NCI-H1694 treated with DMSO at 0.1 percent for 48 hours (cell line): ENCODE data around the gene EPB41L2.

Experiments
- DNase-seq: peaks from one replicate; lab custom pipeline; 2025; lab: John Stamatoyannopoulos, UW

EPB41L2 gene

GRCh38 chr6:130865793-130866192, 197.3 kb downstream of the EPB41L2 start:
- no peak for DNase-seq

- DNase-seq, result no peak
Measured at GRCh38 chr6:130864344-130864743, 198.7 kb downstream of the EPB41L2 start.

- no peak for DNase-seq
Measured at GRCh38 chr6:130863415-130864230, 199.4 kb downstream of the EPB41L2 start.

- no peak for DNase-seq
Measured at GRCh38 chr6:130862370-130862769, 200.7 kb downstream of the EPB41L2 start.

GRCh38 chr6:130859161-130859867, 203.7 kb downstream of the EPB41L2 start:
- DNase-seq, result no peak

- no peak for DNase-seq
Measured at GRCh38 chr6:130858498-130859160, 204.4 kb downstream of the EPB41L2 start.

GRCh38 chr6:130858054-130858453, 205.0 kb downstream of the EPB41L2 start:
- DNase-seq, result no peak

GRCh38 chr6:130853555-130854183, 209.4 kb downstream of the EPB41L2 start:
- no peak for DNase-seq

GRCh38 chr6:130852844-130853554, 210.0 kb downstream of the EPB41L2 start:
- DNase-seq, result no peak

GRCh38 chr6:130851026-130851425, 212.0 kb downstream of the EPB41L2 start:
- no peak for DNase-seq

GRCh38 chr6:130849594-130849993, 213.5 kb downstream of the EPB41L2 start:
- no peak for DNase-seq

- DNase-seq, result no peak
Measured at GRCh38 chr6:130848945-130849344, 214.1 kb downstream of the EPB41L2 start.

- no peak for DNase-seq
Measured at GRCh38 chr6:130847001-130847910, 215.8 kb downstream of the EPB41L2 start.

- DNase-seq, result no peak
Measured at GRCh38 chr6:130846501-130846900, 216.5 kb downstream of the EPB41L2 start.

GRCh38 chr6:130843575-130844320, 219.3 kb downstream of the EPB41L2 start:
- no peak for DNase-seq

GRCh38 chr6:130841128-130841728, 221.8 kb downstream of the EPB41L2 start:
- no peak for DNase-seq

GRCh38 chr6:130840050-130840449, 223.0 kb downstream of the EPB41L2 start:
- DNase-seq, result no peak

- DNase-seq, result no peak
Measured at GRCh38 chr6:130839379-130839778, 223.7 kb downstream of the EPB41L2 start.

- no peak for DNase-seq
Measured at GRCh38 chr6:130838951-130839350, 224.1 kb downstream of the EPB41L2 start.
